HEK293 (cell line): ENCODE data around the gene PSMD3.
A peak's percentile ranks its signal among the peaks of the same experiment; 100 is the strongest.

Experiments
- BCL6B ChIP-seq: fragments of 450-650 bp; formaldehyde crosslinking; IDR thresholded peaks from 2 replicates; pipeline ENCODE4 v1.5.1; 2017; ENCODE audit warnings: missing biosample characterization, missing genetic modification characterization
- HIC1 ChIP-seq: fragments of 450-650 bp; formaldehyde crosslinking; IDR thresholded peaks from 2 replicates; pipeline ENCODE4 v1.5.1; 2016; ENCODE audit warnings: missing biosample characterization, missing genetic modification characterization
- REST ChIP-seq: fragments of 450-650 bp; formaldehyde crosslinking; IDR thresholded peaks from 2 replicates; pipeline ENCODE4 v1.5.1; 2016; ENCODE audit warnings: missing biosample characterization, missing genetic modification characterization
- SALL2 ChIP-seq: fragments of 450-650 bp; formaldehyde crosslinking; IDR thresholded peaks from 2 replicates; pipeline ENCODE4 v1.5.0; 2017; ENCODE audit warnings: missing biosample characterization, mild to moderate bottlenecking, missing genetic modification characterization, borderline replicate concordance
- SCRT2 ChIP-seq: fragments of 450-650 bp; formaldehyde crosslinking; IDR thresholded peaks from 2 replicates; pipeline ENCODE4 v1.5.1; 2016; ENCODE audit warnings: missing biosample characterization, missing genetic modification characterization
- TRIM28 ChIP-seq: IDR thresholded peaks from 2 replicates; pipeline ENCODE4 v1.6.1; 2011; ENCODE audit warnings: low read length, control low read depth, borderline replicate concordance
- YY2 ChIP-seq: fragments of 450-650 bp; formaldehyde crosslinking; IDR thresholded peaks from 2 replicates; pipeline ENCODE4 v1.5.1; 2016; ENCODE audit warnings: missing biosample characterization, missing genetic modification characterization
- ZBTB20 ChIP-seq: fragments of 450-650 bp; formaldehyde crosslinking; IDR thresholded peaks from 2 replicates; pipeline ENCODE4 v1.5.1; 2016; ENCODE audit warnings: missing biosample characterization, missing genetic modification characterization
- ZFP3 ChIP-seq: fragments of 450-650 bp; formaldehyde crosslinking; IDR thresholded peaks from 2 replicates; pipeline ENCODE4 v1.5.1; 2016; ENCODE audit warnings: low read depth, missing biosample characterization, missing genetic modification characterization
- ZFP37 ChIP-seq: fragments of 450-650 bp; formaldehyde crosslinking; IDR thresholded peaks from 2 replicates; pipeline ENCODE4 v1.5.1; 2016; ENCODE audit warnings: missing biosample characterization, missing genetic modification characterization
- ZIC2 ChIP-seq: fragments of 450-650 bp; formaldehyde crosslinking; IDR thresholded peaks from 2 replicates; pipeline ENCODE4 v1.5.1; 2016; ENCODE audit warnings: missing biosample characterization, missing genetic modification characterization
- ZNF16 ChIP-seq: fragments of 450-650 bp; formaldehyde crosslinking; IDR thresholded peaks from 2 replicates; pipeline ENCODE4 v1.5.1; 2016; ENCODE audit warnings: low read depth, missing biosample characterization, missing genetic modification characterization
- ZNF19 ChIP-seq: fragments of 450-650 bp; formaldehyde crosslinking; IDR thresholded peaks from 2 replicates; pipeline ENCODE4; 2016; ENCODE audit warnings: missing biosample characterization, missing genetic modification characterization, low read depth
- ZNF221 ChIP-seq: fragments of 450-650 bp; formaldehyde crosslinking; IDR thresholded peaks from 2 replicates; pipeline ENCODE4 v1.5.1; 2017; ENCODE audit warnings: missing biosample characterization, missing genetic modification characterization, borderline replicate concordance
- ZNF248 ChIP-seq: fragments of 450-650 bp; formaldehyde crosslinking; IDR thresholded peaks from 2 replicates; pipeline ENCODE4 v1.5.1; 2017; ENCODE audit warnings: missing biosample characterization, missing genetic modification characterization
- ZNF335 ChIP-seq: fragments of 450-650 bp; formaldehyde crosslinking; conservative IDR thresholded peaks from 2 replicates; pipeline ENCODE4 v1.5.1; 2016; ENCODE audit warnings: missing biosample characterization, missing genetic modification characterization
- ZNF510 ChIP-seq: fragments of 450-650 bp; formaldehyde crosslinking; IDR thresholded peaks from 2 replicates; pipeline ENCODE4 v1.5.1; 2018; ENCODE audit warnings: mild to moderate bottlenecking, missing genetic modification characterization, missing biosample characterization; ENCODE audit not compliant: insufficient replicate concordance
- ZNF518A ChIP-seq: fragments of 450-650 bp; formaldehyde crosslinking; conservative IDR thresholded peaks from 2 replicates; pipeline ENCODE4 v1.5.1; 2016; ENCODE audit warnings: low read depth, missing biosample characterization, missing genetic modification characterization
- ZNF560 ChIP-seq: fragments of 450-650 bp; formaldehyde crosslinking; IDR thresholded peaks from 2 replicates; pipeline ENCODE4 v1.5.1; 2017; ENCODE audit warnings: missing biosample characterization, missing genetic modification characterization, borderline replicate concordance
- ZNF561 ChIP-seq: fragments of 450-650 bp; IDR thresholded peaks from 2 replicates; pipeline ENCODE4 v1.5.1; 2018; ENCODE audit warnings: missing biosample characterization, missing genetic modification characterization, borderline replicate concordance
- ZNF571 ChIP-seq: fragments of 450-650 bp; formaldehyde crosslinking; IDR thresholded peaks from 2 replicates; pipeline ENCODE4 v1.5.0; 2017; ENCODE audit warnings: missing biosample characterization, missing genetic modification characterization
- ZNF624 ChIP-seq: fragments of 450-650 bp; formaldehyde crosslinking; IDR thresholded peaks from 2 replicates; pipeline ENCODE4 v1.5.1; 2017; ENCODE audit warnings: missing biosample characterization, missing genetic modification characterization
- ZNF629 ChIP-seq: fragments of 450-650 bp; formaldehyde crosslinking; IDR thresholded peaks from 2 replicates; pipeline ENCODE4 v1.5.1; 2017; ENCODE audit warnings: missing biosample characterization, missing genetic modification characterization
- ZNF658 ChIP-seq: fragments of 450-650 bp; formaldehyde crosslinking; IDR thresholded peaks from 2 replicates; pipeline ENCODE4; 2016; ENCODE audit warnings: missing biosample characterization, missing genetic modification characterization
- ZNF670 ChIP-seq: fragments of 450-650 bp; formaldehyde crosslinking; IDR thresholded peaks from 2 replicates; pipeline ENCODE4 v1.5.1; 2016; ENCODE audit warnings: missing biosample characterization, missing genetic modification characterization, low read depth
- ZNF768 ChIP-seq: fragments of 450-650 bp; formaldehyde crosslinking; IDR thresholded peaks from 2 replicates; pipeline ENCODE4 v1.5.1; 2018; ENCODE audit warnings: missing biosample characterization, mild to moderate bottlenecking, missing genetic modification characterization
- ZNF777 ChIP-seq: fragments of 450-650 bp; formaldehyde crosslinking; IDR thresholded peaks from 2 replicates; pipeline ENCODE4 v1.5.1; 2017; ENCODE audit warnings: missing biosample characterization, missing genetic modification characterization, borderline replicate concordance
- ZNF843 ChIP-seq: fragments of 450-650 bp; formaldehyde crosslinking; IDR thresholded peaks from 2 replicates; pipeline ENCODE4 v1.5.1; 2016; ENCODE audit warnings: missing biosample characterization, missing genetic modification characterization

Gene PSMD3

GRCh38 chr17:39980351-39981206 is at the start of gene PSMD3 (continued):
- peak; percentile 75 for TF ChIP-seq ZNF518A (tag by site-specific recombination)
- TF ChIP-seq ZFP37 (tag by site-specific recombination) = peak; percentile 100
- no peak for TF ChIP-seq BCL6B (tag by site-specific recombination)
- peak; percentile 91 for TF ChIP-seq ZBTB20 (tag by site-specific recombination)
- no peak for TF ChIP-seq ZNF658
- no peak for TF ChIP-seq ZNF248 (tag by site-specific recombination)
- peak; percentile 93 for TF ChIP-seq ZNF561
- TF ChIP-seq ZNF335 (tag by site-specific recombination) = no peak; the same call in 1 of the 2 replicates
- no peak for TF ChIP-seq ZNF768 (tag by site-specific recombination)
- TF ChIP-seq ZNF843 = peak; percentile 71; the same call in 1 of the 2 replicates
- TF ChIP-seq ZIC2 (tag by site-specific recombination) = peak; percentile 88
- TF ChIP-seq TRIM28 = peak; percentile 95
- peak; percentile 66; the same call in 1 of the 2 replicates for TF ChIP-seq SCRT2
- no peak for TF ChIP-seq SALL2 (tag by site-specific recombination)
- TF ChIP-seq HIC1 (tag by site-specific recombination) = no peak
- peak; percentile 65 for TF ChIP-seq REST (tag by site-specific recombination)
- TF ChIP-seq ZNF19 = no peak
- no peak for TF ChIP-seq ZNF221
- no peak for TF ChIP-seq ZNF560 (tag by site-specific recombination)
- TF ChIP-seq YY2 = peak; percentile 83
- peak; percentile 77 for TF ChIP-seq ZNF16 (tag by site-specific recombination)
- no peak for TF ChIP-seq ZNF510 (tag by site-specific recombination)
- TF ChIP-seq ZNF624 = peak; percentile 73; the same call in 1 of the 2 replicates
- peak; percentile 97 for TF ChIP-seq ZNF629
- peak; percentile 97 for TF ChIP-seq ZNF777 (tag by site-specific recombination)
- TF ChIP-seq ZNF670 (tag by site-specific recombination) = no peak
- TF ChIP-seq ZFP3 (tag by site-specific recombination) = no peak
- TF ChIP-seq ZNF571 = no peak
